CD4-positive, alpha-beta T cell treated with Interleukin-4 for 1 hour (primary cell): ENCODE measurements around the gene C19orf38.

Source experiments
- DNase-seq, 2 donors: peaks; one replicate each; pipeline ENCODE4 v3.0.0-alpha.2; 2020 to 2022

Gene C19orf38

GRCh38 chr19:10913716-10914340 is 65.6 kb downstream of the C19orf38 start:
- DNase-seq, result no peak

GRCh38 chr19:10915130-10916091 is 67.2 kb downstream of the C19orf38 start:
- DNase-seq, result no peak

- no peak for DNase-seq
Measured at GRCh38 chr19:10916602-10917001, 68.4 kb downstream of the C19orf38 start.

- no peak for DNase-seq
Measured at GRCh38 chr19:10918359-10918758, 70.1 kb downstream of the C19orf38 start.
